GM19468 (cell line): ENCODE data around the gene RPS14.
"Not testable (repeated sequence)": the region's sequence is repeated elsewhere in the genome, so short reads cannot be mapped to it uniquely, and the experiment has no call there.

Experiments
- ATAC-seq: cut with Tn5 transposase; IDR thresholded peaks from one replicate; pipeline ENCODE4 v1.9.1; 2021; ENCODE audit warnings: mild to moderate bottlenecking, moderate library complexity, moderate number of reproducible peaks; ENCODE audit not compliant: unreplicated experiment; ENCODE audit errors: extremely low read depth

RPS14 gene

GRCh38 chr5:150419630-150420270 is 29.8 kb downstream of the RPS14 start:
- ATAC-seq, result no peak

- not testable (repeated sequence) for ATAC-seq
These were observed 35.4 kb downstream of the RPS14 start for GRCh38 chr5:150413902-150414790.

- ATAC-seq, result no peak
These were observed 36.2 kb downstream of the RPS14 start for GRCh38 chr5:150413176-150413901.

GRCh38 chr5:150412319-150413175 is 37.0 kb downstream of the RPS14 start, which contains the start of gene CD74:
Gene CD74, minus strand, starts transcription at chr5:150412910. Its CDS starts 161 bp downstream, at chr5:150412749.
- peak; percentile 65 for ATAC-seq

- ATAC-seq, result no peak
These were observed 38.1 kb downstream of the RPS14 start for GRCh38 chr5:150411245-150411979.

GRCh38 chr5:150410524-150411244 is 38.9 kb downstream of the RPS14 start:
- no peak for ATAC-seq

GRCh38 chr5:150409638-150410523 is 39.7 kb downstream of the RPS14 start:
- ATAC-seq, result no peak

GRCh38 chr5:150408231-150408943 is 41.2 kb downstream of the RPS14 start:
- no peak for ATAC-seq

GRCh38 chr5:150407096-150407720 is 42.3 kb downstream of the RPS14 start:
- ATAC-seq, result no peak

GRCh38 chr5:150406723-150407095 is 42.8 kb downstream of the RPS14 start:
- no peak for ATAC-seq

- no peak for ATAC-seq
These were observed 43.3 kb downstream of the RPS14 start for GRCh38 chr5:150406103-150406722.

- ATAC-seq, result no peak
These were observed 44.4 kb downstream of the RPS14 start for GRCh38 chr5:150404941-150405816.

GRCh38 chr5:150404535-150404934 is 45.0 kb downstream of the RPS14 start:
- no peak for ATAC-seq

- no peak for ATAC-seq
These were observed 45.4 kb downstream of the RPS14 start for GRCh38 chr5:150404121-150404520.

- no peak for ATAC-seq
These were observed 46.6 kb downstream of the RPS14 start for GRCh38 chr5:150402901-150403342.
